ENCODE measurements around the gene EFCAB12. TPM values are rescaled to one million over a fixed set of nuclear protein-coding genes. Genes with fewer than 3 reads are reported as not detected.

EFCAB12 gene
- total and polyA plus RNA-seq, 2 of the 4 experiments (the other 2 are of a cell fraction), result under 0.01 to 0.17 TPM

DNA sequence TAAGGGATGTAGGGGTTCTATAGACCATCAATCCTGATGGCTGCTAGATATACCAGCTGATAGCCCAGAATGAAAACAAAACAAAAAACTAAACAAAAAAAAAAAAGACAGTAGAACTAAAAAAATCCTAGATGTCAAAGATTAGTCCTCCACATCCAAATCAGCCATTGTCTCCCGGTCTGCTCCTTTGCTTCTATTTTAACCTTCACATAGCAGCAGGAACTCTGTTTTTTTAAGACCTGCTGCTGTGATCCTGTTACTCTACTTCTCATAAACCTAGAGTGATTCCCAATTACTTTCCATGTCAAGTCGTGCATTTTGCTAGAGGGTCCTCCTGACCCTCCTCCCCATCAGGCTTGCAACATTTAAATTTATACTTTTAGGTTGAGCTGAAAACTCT, 14.1 kb upstream of the EFCAB12 start:
- Histone ChIP-seq H2BK20ac (ENCODE audit: low read depth, low read length) (no peak overlapping the region), H4K5ac (ENCODE audit: low read depth, low read length) (no peak overlapping the region), H3K9me3 (ENCODE audit: control insufficient read depth, insufficient read depth, low read length) (no peaks in the 10 kb centered on the region), H4K8ac (ENCODE audit: low read depth in 2 of 2, low read length in 2 of 2) (peak overlapping the region in 1 of 2 experiments; percentile 8; a peak in 2 of 4 replicates), H2AFZ (replicated peaks; ENCODE audit: low read length, poor library complexity) (no peak overlapping the region), H3K4me2 (ENCODE audit: low read depth, low read length) (no peak overlapping the region), H3K27me3 (ENCODE audit: control insufficient read depth, insufficient read depth, low read length) (no peaks in the 10 kb centered on the region), H3K36me3 (ENCODE audit: control insufficient read depth, insufficient read depth, low read length) (peaks cover 2% of the 10 kb centered on the region; the same call in 1 of the 2 replicates), H2BK15ac (ENCODE audit: low read depth, low read length) (no peak overlapping the region), H2BK5ac (ENCODE audit: low read depth, low read length, poor library complexity, severe bottlenecking) (peak overlapping the region; percentile 67), H3K18ac (ENCODE audit: low read depth, low read length) (no peak overlapping the region), H3K27ac (ENCODE audit: insufficient read depth, low read length) (no peak overlapping the region), H3K4me3 (ENCODE audit: insufficient read depth, low read depth, low read length) (no peak overlapping the region), H3K79me1 (ENCODE audit: low read depth in 1 of 2, low read length in 2 of 2) (peaks cover 22 to 68% of the 10 kb centered on the region in 2 experiments), H3K14ac (replicated peaks; ENCODE audit: low read depth, low read length) (peak overlapping the region; percentile 44; the same call in 1 of the 2 replicates), H3K9me1 (ENCODE audit: insufficient read depth, low read length) (peaks cover 6% of the 10 kb centered on the region; the same call in 1 of the 2 replicates), H2BK120ac (ENCODE audit: low read depth, low read length) (0 out of 2 replicates have a peak overlapping the region, but pooled peaks have one; percentile 4), H2AK5ac (ENCODE audit: low read depth, low read length) (no peak overlapping the region; the same call in 1 of the 2 replicates), H3K9ac (ENCODE audit: low read depth, low read length) (no peak overlapping the region; the same call in 1 of the 2 replicates), H3K23ac (ENCODE audit: low read depth, low read length) (0 out of 2 replicates have a peak overlapping the region, but pooled peaks have one; percentile 4), H3K4ac (ENCODE audit: low read depth, low read length) (no peak overlapping the region), H4K20me1 (ENCODE audit: insufficient read depth, low read length) (no peaks in the 10 kb centered on the region), H3K4me1 (ENCODE audit: control insufficient read depth, insufficient read depth, low read length) (peaks cover 6% of the 10 kb centered on the region), H3K56ac (ENCODE audit: extremely low read depth, insufficient read depth, low read length) (no peak overlapping the region), H4K91ac (ENCODE audit: insufficient read depth, low read depth, low read length) (no peak overlapping the region), H2AK9ac (replicated peaks; ENCODE audit: low read depth, low read length, poor library complexity) (no peak overlapping the region)
- in situ Hi-C loops (cut with MboI; ENCODE audit: low sequenced_read_pairs) (no loop called here), intact Hi-C loops (cut with micrococcal nuclease) (loop anchor here (5.0 kb wide), 4 partner anchors 45 to 385 kb away; no protein-coding TSS in a partner anchor), dilution Hi-C loops (cut with HindIII; ENCODE audit: low sequenced_read_pairs, unreplicated experiment) (no loop called here)
- no TSS peak for BruUV-seq (replicated peaks)
- DNase-seq (no peak), ATAC-seq (ENCODE audit: low read depth) (no peak)
- ChIA-PET POLR2A (ENCODE audit: unreplicated experiment) (no interaction called here), CTCF (no interaction called here)
- no peak for TF ChIP-seq POLR2A (IDR thresholded peaks at IDR 0.05; ENCODE audit: low read depth, low read length)
- no peak for TF ChIP-seq CHD1 (IDR thresholded peaks at IDR 0.05; ENCODE audit: low read depth, low read length)
- no peak for TF ChIP-seq RFX5 (IDR thresholded peaks at IDR 0.05; ENCODE audit: low read depth, low read length)
- no peak for TF ChIP-seq NFE2L2 (IDR thresholded peaks at IDR 0.05; ENCODE audit: low read depth, low read length)
- TF ChIP-seq MAFK (IDR thresholded peaks at IDR 0.05; ENCODE audit: low read depth, low read length), result no peak
- TF ChIP-seq RCOR1 (IDR thresholded peaks at IDR 0.05; ENCODE audit: insufficient replicate concordance, low read length), result no peak
- TF ChIP-seq SMC3 (IDR thresholded peaks at IDR 0.05; ENCODE audit: low read depth, low read length), result no peak
- TF ChIP-seq, protein P1, sequence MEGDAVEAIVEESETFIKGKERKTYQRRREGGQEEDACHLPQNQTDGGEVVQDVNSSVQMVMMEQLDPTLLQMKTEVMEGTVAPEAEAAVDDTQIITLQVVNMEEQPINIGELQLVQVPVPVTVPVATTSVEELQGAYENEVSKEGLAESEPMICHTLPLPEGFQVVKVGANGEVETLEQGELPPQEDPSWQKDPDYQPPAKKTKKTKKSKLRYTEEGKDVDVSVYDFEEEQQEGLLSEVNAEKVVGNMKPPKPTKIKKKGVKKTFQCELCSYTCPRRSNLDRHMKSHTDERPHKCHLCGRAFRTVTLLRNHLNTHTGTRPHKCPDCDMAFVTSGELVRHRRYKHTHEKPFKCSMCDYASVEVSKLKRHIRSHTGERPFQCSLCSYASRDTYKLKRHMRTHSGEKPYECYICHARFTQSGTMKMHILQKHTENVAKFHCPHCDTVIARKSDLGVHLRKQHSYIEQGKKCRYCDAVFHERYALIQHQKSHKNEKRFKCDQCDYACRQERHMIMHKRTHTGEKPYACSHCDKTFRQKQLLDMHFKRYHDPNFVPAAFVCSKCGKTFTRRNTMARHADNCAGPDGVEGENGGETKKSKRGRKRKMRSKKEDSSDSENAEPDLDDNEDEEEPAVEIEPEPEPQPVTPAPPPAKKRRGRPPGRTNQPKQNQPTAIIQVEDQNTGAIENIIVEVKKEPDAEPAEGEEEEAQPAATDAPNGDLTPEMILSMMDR (conservative IDR thresholded peaks at IDR 0.05; ENCODE audit: low read depth, low read length), result no peak
- TF ChIP-seq, protein P2, sequence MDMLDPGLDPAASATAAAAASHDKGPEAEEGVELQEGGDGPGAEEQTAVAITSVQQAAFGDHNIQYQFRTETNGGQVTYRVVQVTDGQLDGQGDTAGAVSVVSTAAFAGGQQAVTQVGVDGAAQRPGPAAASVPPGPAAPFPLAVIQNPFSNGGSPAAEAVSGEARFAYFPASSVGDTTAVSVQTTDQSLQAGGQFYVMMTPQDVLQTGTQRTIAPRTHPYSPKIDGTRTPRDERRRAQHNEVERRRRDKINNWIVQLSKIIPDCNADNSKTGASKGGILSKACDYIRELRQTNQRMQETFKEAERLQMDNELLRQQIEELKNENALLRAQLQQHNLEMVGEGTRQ (IDR thresholded peaks at IDR 0.05; ENCODE audit: low read depth, low read length), result no peak
- no peak for TF ChIP-seq FOS (IDR thresholded peaks at IDR 0.05; ENCODE audit: low read depth, low read length)
- no CpG with 5 or more reads among the region's 2 CpGs for WGBS, 2 experiments (ENCODE audit: extremely low coverage in 2 of 2, insufficient read length in 1 of 2)
